AG04449 (cell line): ENCODE measurements around the gene CFAP52.

ENCODE experiments used
- CTCF ChIA-PET: fragments of 350-600 bp; formaldehyde crosslinking; extraction: SDS; loops from one replicate; lab custom pipeline; 2021; ENCODE audit warnings: antibody characterized with exemption; lab: Yijun Ruan, JAX
- POLR2A ChIA-PET: fragments of 400-600, 350-600 bp; formaldehyde crosslinking; extraction: SDS; loops from one replicate; lab custom pipeline; 2020; ENCODE audit warnings: antibody characterized with exemption, inconsistent platforms; lab: Yijun Ruan, JAX
- DNase-seq: peaks from one replicate; pipeline ENCODE4 v3.0.0-alpha.2; 2010; ENCODE audit warnings: low read depth, low spot score
- H3K4me3 ChIP-seq: 2 replicates; pipeline ENCODE4 v1.5.1; 2011; ENCODE audit warnings: low read depth, mild to moderate bottlenecking, control low read depth, low read length
- CTCF ChIP-seq: IDR thresholded peaks from one replicate; pipeline ENCODE4 v1.5.1; 2011; ENCODE audit warnings: mild to moderate bottlenecking, moderate library complexity, low read length, control low read depth, inconsistent platforms; ENCODE audit not compliant: insufficient read depth; ENCODE audit errors: missing control alignments

Gene CFAP52

GRCh38 chr17:9669551-9670008 is 93.1 kb downstream of the CFAP52 start:
- ChIA-PET CTCF (no interaction called here), POLR2A (no interaction called here)
- DNase-seq, result no peak
- no peak overlapping the region for H3K4me3 ChIP-seq
- no peak for TF ChIP-seq CTCF

GRCh38 chr17:9670596-9670995 is 94.2 kb downstream of the CFAP52 start:
- TF ChIP-seq CTCF, result no peak
- ChIA-PET CTCF (no interaction called here), POLR2A (no interaction called here)
- DNase-seq, result no peak
- H3K4me3 ChIP-seq, result no peak overlapping the region

- H3K4me3 ChIP-seq, result no peak overlapping the region
- DNase-seq, result no peak
- CTCF ChIA-PET, result no interaction called here
- POLR2A ChIA-PET, result no interaction called here
- TF ChIP-seq CTCF, result no peak
These were observed 95.1 kb downstream of the CFAP52 start for GRCh38 chr17:9671559-9671958.

- POLR2A ChIA-PET, result no interaction called here
- no peak for TF ChIP-seq CTCF
- CTCF ChIA-PET, result no interaction called here
- no peak overlapping the region for H3K4me3 ChIP-seq
- DNase-seq, result no peak
These were observed 95.8 kb downstream of the CFAP52 start for GRCh38 chr17:9672266-9672665.

GRCh38 chr17:9672691-9673090 is 96.2 kb downstream of the CFAP52 start:
- TF ChIP-seq CTCF, result no peak
- ChIA-PET CTCF (no interaction called here), POLR2A (no interaction called here)
- no peak for DNase-seq
- no peak overlapping the region for H3K4me3 ChIP-seq

- no peak for TF ChIP-seq CTCF
These were observed 99.6 kb downstream of the CFAP52 start for GRCh38 chr17:9676084-9676483.

More at GRCh38 chr17:9676084-9676483, 99.6 kb downstream of the CFAP52 start:
- ChIA-PET POLR2A (no interaction called here), CTCF (no interaction called here)
- H3K4me3 ChIP-seq, result no peak overlapping the region
- DNase-seq, result no peak
